Smooth muscle cell (in vitro differentiated cells): ENCODE results near the gene ELMO1. TPM values are rescaled to one million over a fixed set of nuclear protein-coding genes. Genes with fewer than 3 reads are reported as not detected.
A peak's percentile ranks its signal among the peaks of the same experiment; 100 is the strongest.

Experiments
- DNase-seq: peaks from one replicate; lab custom pipeline; 2025; ENCODE audit not compliant: unreplicated experiment; lab: John Stamatoyannopoulos, UW
- H2AFZ ChIP-seq: fragments of 200-600 bp; sonication (generic); 2 replicates; pipeline ENCODE4 v1.6.0; 2016; ENCODE audit warnings: antibody characterized with exemption, low read depth, mild to moderate bottlenecking
- H3F3A ChIP-seq: fragments of 200-600 bp; sonication (generic); 2 replicates; pipeline ENCODE4 v1.6.0; 2017; ENCODE audit warnings: antibody characterized with exemption, low read depth
- H3K27ac ChIP-seq: fragments of 200-600 bp; sonication (generic); 2 replicates; pipeline ENCODE4 v1.5.1; 2016; ENCODE audit warnings: low read depth, mild to moderate bottlenecking
- H3K27me3 ChIP-seq: fragments of 200-600 bp; sonication (generic); 2 replicates; pipeline ENCODE4 v1.6.1; 2016; ENCODE audit warnings: low read depth, mild to moderate bottlenecking
- H3K36me3 ChIP-seq: fragments of 200-600 bp; sonication (generic); 2 replicates; pipeline ENCODE4 v1.5.1; 2016; ENCODE audit warnings: low read depth
- H3K4me1 ChIP-seq: fragments of 200-600 bp; sonication (generic); 2 replicates; pipeline ENCODE4 v1.5.1; 2016; ENCODE audit warnings: low read depth
- H3K4me2 ChIP-seq: fragments of 200-600 bp; sonication (generic); 2 replicates; pipeline ENCODE4 v1.6.0; 2016; ENCODE audit warnings: mild to moderate bottlenecking
- H3K4me3 ChIP-seq: fragments of 200-600 bp; sonication (generic); 2 replicates; pipeline ENCODE4 v1.5.1; 2016; ENCODE audit warnings: mild to moderate bottlenecking
- H3K79me2 ChIP-seq: fragments of 200-600 bp; sonication (generic); 2 replicates; pipeline ENCODE4 v1.6.0; 2016; ENCODE audit warnings: low read depth, mild to moderate bottlenecking
- H3K9ac ChIP-seq: fragments of 200-600 bp; sonication (generic); 2 replicates; pipeline ENCODE4 v1.6.0; 2016; ENCODE audit warnings: low read depth
- H3K9me3 ChIP-seq: fragments of 200-600 bp; sonication (generic); replicated peaks from 2 replicates; pipeline ENCODE4 v1.5.1; 2016; ENCODE audit warnings: low read depth
- H4K20me1 ChIP-seq: fragments of 200-600 bp; sonication (generic); 2 replicates; pipeline ENCODE4 v1.6.0; 2016; ENCODE audit warnings: low read depth
- CTCF ChIP-seq: fragments of 200-600 bp; sonication (generic); IDR thresholded peaks from 2 replicates; pipeline ENCODE4 v1.5.1; 2017; ENCODE audit warnings: borderline replicate concordance, mild to moderate bottlenecking, antibody characterized with exemption; ENCODE audit not compliant: insufficient read depth, poor library complexity, severe bottlenecking
- WGBS: methylation state at CpG from one replicate; pipeline ENCODE4 v1.1.7; 2016; ENCODE audit warnings: low lambda C conversion rate; 5-methylcytosine and 5-hydroxymethylcytosine counted together
- polyA plus RNA-seq: library from polyadenylated mRNA; unstranded; fragments of >200 nt; fragmentation: Nextera tagmentation; extraction: Ambion mirVana; gene quantifications from 2 replicates; pipeline ENCODE4 v1.2.1, GENCODE V29; 2016
- total RNA-seq: library from RNA; depleted of rRNA; stranded (reverse); fragments of >200 nt; gene quantifications from 2 replicates; pipeline ENCODE4 v1.2.3, GENCODE V29; 2014

ELMO1 gene
- total and polyA plus RNA-seq, 2 experiments from 2014 or later, result 8.2 to 36.0 TPM

DNA sequence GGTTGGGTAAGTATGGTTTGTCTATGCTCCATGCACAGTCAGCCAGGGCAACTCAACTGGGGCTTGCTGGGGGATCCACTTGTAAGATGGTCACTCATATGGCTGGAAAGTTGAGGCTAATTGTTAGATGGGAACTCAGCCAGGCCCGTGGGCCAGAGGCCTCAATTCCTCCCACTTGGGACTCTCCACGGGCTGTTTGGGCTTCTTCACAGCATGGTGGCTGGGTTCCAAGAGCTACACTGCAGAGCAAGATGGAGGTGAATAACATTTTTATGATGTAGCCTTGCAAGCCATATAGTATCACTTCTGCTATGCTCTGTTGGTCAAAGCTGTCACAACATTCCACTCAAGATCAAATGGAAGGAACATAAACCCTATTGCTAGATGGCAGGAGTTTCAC lies 39.2 kb downstream of the ELMO1 start:
- no peak for TF ChIP-seq CTCF
- no peaks in the 10 kb centered on the region for H3K27me3 ChIP-seq
- no peak overlapping the region for H3K4me2 ChIP-seq
- 84% methylated on average over 2 of the region's 2 CpGs for WGBS
- H3K36me3 ChIP-seq, result no peaks in the 10 kb centered on the region
- no peak for DNase-seq
- peaks cover 4% of the 10 kb centered on the region for H3F3A ChIP-seq
- H3K9me3 ChIP-seq, result no peaks in the 10 kb centered on the region
- no peak overlapping the region for H3K9ac ChIP-seq
- H2AFZ ChIP-seq, result no peak overlapping the region
- H4K20me1 ChIP-seq, result no peaks in the 10 kb centered on the region
- H3K4me1 ChIP-seq, result no peaks in the 10 kb centered on the region
- no peak overlapping the region for H3K27ac ChIP-seq
- peaks cover 3% of the 10 kb centered on the region for H3K79me2 ChIP-seq
- H3K4me3 ChIP-seq, result no peak overlapping the region

DNA sequence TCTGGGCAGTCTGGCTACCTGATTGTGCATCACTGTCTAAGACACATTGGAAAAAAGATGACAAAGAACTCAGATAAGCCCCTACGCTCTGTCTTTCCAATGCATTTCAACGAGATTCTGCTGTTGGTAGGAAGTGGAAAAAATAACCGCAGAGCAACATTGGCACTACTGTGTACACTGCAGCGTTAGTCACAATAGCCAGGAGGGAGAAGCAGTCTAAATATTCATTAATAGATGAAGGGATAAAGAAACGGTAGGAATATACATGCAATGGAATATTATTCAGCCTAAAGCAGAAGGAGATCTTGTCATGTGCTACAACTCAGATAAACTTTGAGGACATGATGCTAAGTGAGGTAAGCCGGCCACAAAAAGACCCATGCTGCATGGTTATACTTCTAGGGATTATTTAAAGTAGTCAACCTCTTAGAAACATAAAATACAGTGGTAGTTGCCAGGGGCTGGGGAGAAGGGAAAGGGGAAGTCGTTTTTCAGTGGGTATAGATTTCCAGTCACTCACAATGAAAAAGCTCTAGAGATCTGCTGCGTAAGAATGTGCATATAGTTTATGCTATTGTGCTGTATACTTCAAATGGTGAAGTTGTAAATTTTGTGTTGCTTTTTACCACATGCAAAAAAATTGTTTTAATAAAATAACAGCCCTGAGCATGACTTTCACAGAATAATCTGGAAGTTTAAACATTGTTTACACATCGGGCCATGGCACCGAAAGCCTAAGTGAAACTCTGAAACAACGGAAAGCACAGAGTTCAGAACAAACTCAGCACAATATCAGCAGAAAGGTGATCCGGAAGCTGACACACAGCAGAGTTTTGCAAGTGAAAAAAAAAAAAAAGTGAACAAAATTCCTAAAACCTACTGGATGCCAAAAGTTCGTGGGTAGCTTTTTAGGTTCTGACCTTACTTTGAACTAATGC lies 40.1 kb downstream of the ELMO1 start:
- no peak overlapping the region for H3K9ac ChIP-seq
- 71% methylated on average over 13 of the region's 13 CpGs for WGBS
- H3K36me3 ChIP-seq, result no peaks in the 10 kb centered on the region
- H3K79me2 ChIP-seq, result peaks cover 3% of the 10 kb centered on the region
- DNase-seq, result no peak
- no peak overlapping the region for H3K27ac ChIP-seq
- no peaks in the 10 kb centered on the region for H3K9me3 ChIP-seq
- H3K4me2 ChIP-seq, result no peak overlapping the region
- no peaks in the 10 kb centered on the region for H3K4me1 ChIP-seq
- no peaks in the 10 kb centered on the region for H4K20me1 ChIP-seq
- no peak for TF ChIP-seq CTCF
- peaks cover 4% of the 10 kb centered on the region for H3F3A ChIP-seq
- no peak overlapping the region for H2AFZ ChIP-seq
- H3K4me3 ChIP-seq, result no peak overlapping the region
- H3K27me3 ChIP-seq, result no peaks in the 10 kb centered on the region

GRCh38 chr7:37405603-37406122 lies 43.0 kb downstream of the ELMO1 start:
- WGBS, result 26% methylated on average over 9 of the region's 9 CpGs
- no peaks in the 10 kb centered on the region for H3K9me3 ChIP-seq

More at GRCh38 chr7:37405603-37406122, 43.0 kb downstream of the ELMO1 start:
- no peak for TF ChIP-seq CTCF
- H3K79me2 ChIP-seq, result peaks cover 3% of the 10 kb centered on the region
- no peak overlapping the region for H3K9ac ChIP-seq
- H3F3A ChIP-seq, result peaks cover 4% of the 10 kb centered on the region
- no peaks in the 10 kb centered on the region for H3K4me1 ChIP-seq
- no peaks in the 10 kb centered on the region for H4K20me1 ChIP-seq
- H3K27ac ChIP-seq, result no peak overlapping the region
- no peak overlapping the region for H3K4me3 ChIP-seq
- H3K27me3 ChIP-seq, result no peaks in the 10 kb centered on the region
- no peaks in the 10 kb centered on the region for H3K36me3 ChIP-seq
- no peak overlapping the region for H2AFZ ChIP-seq
- no peak for DNase-seq
- peak overlapping the region; percentile 7 for H3K4me2 ChIP-seq
